Measurements from ENCODE around the gene CLEC17A. TPM values are rescaled to one million over a fixed set of nuclear protein-coding genes. Genes with fewer than 3 reads are reported as not detected.
"Not testable (repeated sequence)": the region's sequence is repeated elsewhere in the genome, so short reads cannot be mapped to it uniquely, and the experiment has no call there.

The CLEC17A gene
- total and polyA plus RNA-seq, 7 donors: 0.03 to 0.04 TPM; not detected in 5

- ATAC-seq: no peak
- Histone ChIP-seq H3K27ac (no peak overlapping the region), H3K9me3 (no peaks in the 10 kb centered on the region), H3K36me3 (ENCODE audit: insufficient read depth in 1 of 2, low read depth in 1 of 2) (no peaks in the 10 kb centered on the region), H3K4me3 (no peak overlapping the region), H3K4me1 (peaks cover 2% of the 10 kb centered on the region), H3K27me3 (ENCODE audit: insufficient read depth in 3 of 3, low read length in 2 of 3) (no peaks in the 10 kb centered on the region)
- TF ChIP-seq CTCF (IDR thresholded peaks at IDR 0.05): no peak
- no peak for DNase-seq
- 73 to 87% (median 79%) methylated on average over 5 of the region's 5 CpGs for WGBS, 3 donors
- intact Hi-C loops (cut with DNase I): loop anchor here (10.0 kb wide), 2 partner anchors 108 to 308 kb away; partner anchors contain the start of gene OR7A17 (in 1 of the 2)
Observed at GRCh38 chr19:14577264-14577663, 5.6 kb upstream of the CLEC17A start.

- WGBS, 3 donors: 50 to 54% (median 53%) methylated on average over 6 of the region's 6 CpGs
- intact Hi-C loops (cut with DNase I): loop anchor here (10.0 kb wide), 2 partner anchors 107 to 307 kb away; partner anchors contain the start of gene OR7A17 (in 1 of the 2)
- Histone ChIP-seq H3K36me3 (ENCODE audit: insufficient read depth in 1 of 2, low read depth in 1 of 2) (no peaks in the 10 kb centered on the region), H3K4me3 (no peak overlapping the region), H3K4me1 (no peaks in the 10 kb centered on the region), H3K27ac (no peak overlapping the region), H3K9me3 (no peaks in the 10 kb centered on the region), H3K27me3 (ENCODE audit: insufficient read depth in 3 of 3, low read length in 2 of 3) (no peaks in the 10 kb centered on the region)
- no peak for DNase-seq
- ATAC-seq: no peak
- TF ChIP-seq CTCF (IDR thresholded peaks at IDR 0.05): no peak
Observed at GRCh38 chr19:14577885-14578427, 4.9 kb upstream of the CLEC17A start.

DNA sequence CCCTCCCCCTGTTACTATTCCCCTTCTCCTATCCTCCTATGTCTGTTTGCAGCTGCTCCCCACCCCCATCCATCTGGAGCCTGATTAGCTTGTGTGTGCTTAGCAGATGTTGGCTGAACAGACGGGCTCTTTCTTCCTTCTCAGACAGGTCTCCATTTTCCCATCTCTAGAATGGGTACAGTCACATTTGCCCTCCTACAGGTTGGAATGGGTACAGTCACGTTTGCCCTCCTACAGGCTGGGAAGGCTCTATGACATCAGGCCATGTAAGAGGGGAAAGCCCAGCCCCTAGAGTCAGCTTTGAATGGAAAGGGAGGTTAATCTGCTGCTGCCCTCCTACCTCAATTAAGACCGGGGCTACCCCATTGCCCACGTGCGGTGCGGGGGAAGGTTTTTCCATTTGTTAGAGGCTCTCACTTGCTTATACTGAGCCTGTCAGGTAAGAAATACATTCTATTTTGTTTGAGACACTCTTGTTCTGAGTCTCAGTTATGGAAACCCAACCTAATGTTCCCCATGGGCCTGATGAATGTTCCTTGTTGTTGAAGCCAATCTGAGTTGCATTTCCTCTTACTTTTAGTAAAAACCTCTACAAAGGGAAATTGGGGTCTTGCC lies 2.2 kb upstream of the CLEC17A start:
- no peaks in the 10 kb centered on the region for H3K27me3 ChIP-seq (ENCODE audit: insufficient read depth in 3 of 3, low read length in 2 of 3)
- H3K4me1 ChIP-seq: no peaks in the 10 kb centered on the region
- DNase-seq: no peak
- intact Hi-C loops (cut with DNase I): no loop called here
- H3K9me3 ChIP-seq: no peaks in the 10 kb centered on the region
- H3K4me3 ChIP-seq: no peak overlapping the region
- no peak overlapping the region for H3K27ac ChIP-seq
- WGBS, 3 donors: 51 to 66% (median 58%) methylated on average over 6 of the region's 6 CpGs
- no peak for TF ChIP-seq CTCF (IDR thresholded peaks at IDR 0.05)
- ATAC-seq: no peak
- no peaks in the 10 kb centered on the region for H3K36me3 ChIP-seq (ENCODE audit: insufficient read depth in 1 of 2, low read depth in 1 of 2)

DNA sequence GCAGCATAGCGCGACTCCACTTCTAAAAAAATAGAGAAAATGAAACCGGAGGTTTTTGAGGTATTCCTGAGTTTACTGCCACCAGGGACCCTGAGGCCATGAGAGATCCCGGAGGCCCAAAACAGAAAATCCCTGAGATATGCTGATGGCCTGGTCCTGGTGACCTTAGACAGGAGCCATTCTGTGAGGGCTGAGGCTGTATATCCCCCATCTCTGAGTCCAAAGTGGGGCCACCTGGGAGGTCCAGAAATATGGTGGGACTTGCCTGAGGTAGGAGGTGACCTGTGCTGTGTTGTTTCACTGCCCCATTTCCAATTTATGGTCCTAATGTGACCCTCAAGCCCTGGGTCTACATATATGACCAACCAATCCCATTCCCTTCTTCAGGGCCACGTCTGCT lies 1.5 kb downstream of the CLEC17A start:
- DNase-seq; ATAC-seq; H3K27me3 ChIP-seq (ENCODE audit: insufficient read depth in 3 of 3, low read length in 2 of 3); H3K36me3 ChIP-seq (ENCODE audit: insufficient read depth in 1 of 2, low read depth in 1 of 2); H3K9me3 ChIP-seq; intact Hi-C loops (cut with DNase I); H3K27ac ChIP-seq; H3K4me1 ChIP-seq; H3K4me3 ChIP-seq: not testable (repeated sequence)
- 89 to 94% (median 90%) methylated on average over 4 of the region's 5 CpGs for WGBS, 3 donors

GRCh38 chr19:14585187-14585586 lies 2.3 kb downstream of the CLEC17A start:
- H3K4me3 ChIP-seq; ATAC-seq; H3K36me3 ChIP-seq (ENCODE audit: insufficient read depth in 1 of 2, low read depth in 1 of 2); H3K27me3 ChIP-seq (ENCODE audit: insufficient read depth in 3 of 3, low read length in 2 of 3); H3K9me3 ChIP-seq; DNase-seq; intact Hi-C loops (cut with DNase I); H3K27ac ChIP-seq; H3K4me1 ChIP-seq: not testable (repeated sequence)
- WGBS, 3 donors: 66 to 73% (median 67%) methylated on average over 3 of the region's 3 CpGs

DNA sequence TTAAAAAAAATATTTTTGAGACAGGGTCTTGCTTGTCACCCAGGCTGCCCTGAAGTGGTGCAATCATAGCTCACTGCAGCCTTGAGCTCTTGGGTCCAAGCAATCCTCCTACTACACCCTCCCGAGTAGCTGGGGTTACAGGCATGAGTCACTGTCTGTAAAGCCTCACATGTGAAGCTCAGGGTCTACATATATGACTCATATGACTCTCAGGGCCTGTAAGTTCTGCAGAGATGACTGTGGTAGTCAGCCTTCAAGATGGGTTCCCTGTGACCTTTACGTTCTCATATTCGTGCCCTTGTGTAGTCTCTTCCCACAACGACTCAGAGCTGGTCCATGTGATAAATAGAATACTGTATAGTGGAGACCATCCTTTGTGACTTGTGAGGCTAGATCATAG lies 6.5 kb downstream of the CLEC17A start:
- H3K4me3 ChIP-seq; ATAC-seq; DNase-seq; H3K27ac ChIP-seq; intact Hi-C loops (cut with DNase I); H3K4me1 ChIP-seq; H3K9me3 ChIP-seq; H3K36me3 ChIP-seq (ENCODE audit: insufficient read depth in 1 of 2, low read depth in 1 of 2): not testable (repeated sequence)
- peaks cover 0 to 11% (median 0%) of the 10 kb centered on the region in 3 donors for H3K27me3 ChIP-seq (ENCODE audit: insufficient read depth in 3 of 3, low read length in 2 of 3)
- WGBS, 3 donors: 67 to 77% (median 72%) methylated on average over 3 to 4 of the region's 4 CpGs
